GM23338 (cell line): ENCODE results near the gene KRTAP5-3. TPM values are rescaled to one million over a fixed set of nuclear protein-coding genes. Genes with fewer than 3 reads are reported as not detected.
A peak's percentile ranks its signal among the peaks of the same experiment; 100 is the strongest.

Experiments used
- ATAC-seq: fragments of 200-7000 bp; cut with Tn5 transposase; 3 replicates; pipeline ENCODE4 v1.9.1; 2020
- DNase-seq: peaks from one replicate; pipeline ENCODE4 v3.0.0-alpha.2; 2015; ENCODE audit warnings: low spot score
- H2AFZ ChIP-seq: fragments of 200-600 bp; sonication (generic); 2 replicates; pipeline ENCODE4 v1.8.0; 2016; ENCODE audit warnings: antibody characterized with exemption, mild to moderate bottlenecking, moderate library complexity
- H3F3A ChIP-seq: fragments of 200-600 bp; sonication (generic); replicated peaks from 2 replicates; pipeline ENCODE4 v1.8.0; 2017; ENCODE audit warnings: antibody characterized with exemption, mixed run types, low read depth
- H3K27ac ChIP-seq: fragments of 200-600 bp; sonication (generic); 2 replicates; pipeline ENCODE4 v1.6.1; 2016; ENCODE audit warnings: low read depth
- H3K27me3 ChIP-seq: fragments of 200-600 bp; sonication (generic); 2 replicates; pipeline ENCODE4 v1.8.0; 2016; ENCODE audit warnings: mild to moderate bottlenecking, mixed run types, moderate library complexity; ENCODE audit not compliant: insufficient read depth
- H3K36me3 ChIP-seq: fragments of 200-600 bp; sonication (generic); 2 replicates; pipeline ENCODE4 v1.8.0; 2016; ENCODE audit warnings: mild to moderate bottlenecking; ENCODE audit not compliant: insufficient read depth
- H3K4me1 ChIP-seq: fragments of 200-600 bp; sonication (generic); 2 replicates; pipeline ENCODE4 v1.8.0; 2016; ENCODE audit warnings: mild to moderate bottlenecking, moderate library complexity; ENCODE audit not compliant: insufficient read depth
- H3K4me2 ChIP-seq: fragments of 200-600 bp; sonication (generic); 2 replicates; pipeline ENCODE4 v1.7.1; 2017; ENCODE audit warnings: mixed run types
- H3K4me3 ChIP-seq: fragments of 200-600 bp; sonication (generic); 2 replicates; pipeline ENCODE4 v1.6.1; 2016; ENCODE audit warnings: mixed run types
- H3K79me2 ChIP-seq: fragments of 200-600 bp; sonication (generic); replicated peaks from 2 replicates; pipeline ENCODE4 v1.8.0; 2017; ENCODE audit warnings: mild to moderate bottlenecking; ENCODE audit not compliant: insufficient read depth
- H3K9me2 ChIP-seq: fragments of 200-600 bp; sonication (generic); 2 replicates; pipeline ENCODE4 v1.8.0; 2017; ENCODE audit not compliant: insufficient read depth
- H4K20me1 ChIP-seq: fragments of 200-600 bp; sonication (generic); replicated peaks from 2 replicates; pipeline ENCODE4 v1.8.0; 2017; ENCODE audit warnings: mild to moderate bottlenecking; ENCODE audit not compliant: insufficient read depth
- H3K27ac Mint-ChIP-seq: 2 replicates; pipeline ENCODE4 v1.8.0; 2020; ENCODE audit warnings: inconsistent platforms, mild to moderate bottlenecking, moderate library complexity, mixed read lengths
- H3K27me3 Mint-ChIP-seq: 3 replicates; pipeline ENCODE4 v1.8.0; 2022; ENCODE audit warnings: low read depth, mild to moderate bottlenecking, moderate library complexity, mixed read lengths, inconsistent platforms; ENCODE audit not compliant: insufficient read depth, poor library complexity
- H3K36me3 Mint-ChIP-seq: 3 replicates; pipeline ENCODE4 v1.8.0; 2021; ENCODE audit warnings: low read depth, mild to moderate bottlenecking, inconsistent platforms, moderate library complexity, mixed read lengths
- H3K4me1 Mint-ChIP-seq: 3 replicates; pipeline ENCODE4 v1.8.0; 2020; ENCODE audit warnings: mild to moderate bottlenecking, inconsistent platforms, mixed read lengths
- H3K4me3 Mint-ChIP-seq: 3 replicates; pipeline ENCODE4 v1.8.0; 2021; ENCODE audit warnings: moderate library complexity, mild to moderate bottlenecking, inconsistent platforms, mixed read lengths
- H3K9me3 Mint-ChIP-seq: 3 replicates; pipeline ENCODE4 v1.8.0; 2020; ENCODE audit warnings: moderate library complexity, mild to moderate bottlenecking, inconsistent platforms, mixed read lengths
- CREB1 ChIP-seq: fragments of 250-450 bp; sonication (Bioruptor Pico); IDR thresholded peaks from 2 replicates; pipeline ENCODE4 v1.5.0; 2020; ENCODE audit warnings: low read depth, mild to moderate bottlenecking, moderate library complexity
- CTCF ChIP-seq, 2 experiments: fragments of 200-600 bp in 1 of 2; sonication (generic) in 1 of 2; conservative IDR thresholded peaks; 2 replicates each; pipeline versions ENCODE4 v1.5.1 to v1.6.1; 2016 to 2017; ENCODE audit warnings: antibody characterized with exemption in 2 of 2, low read depth in 2 of 2, mild to moderate bottlenecking in 2 of 2, moderate library complexity in 1 of 2
- EZH2 ChIP-seq: fragments of 200-600 bp; sonication (generic); IDR thresholded peaks from one replicate; pipeline ENCODE4 v1.8.0; 2017; ENCODE audit warnings: antibody characterized with exemption, mild to moderate bottlenecking, low read depth; ENCODE audit not compliant: unreplicated experiment
- EZH2phosphoT487 ChIP-seq: fragments of 200-600 bp; sonication (generic); IDR thresholded peaks from one replicate; pipeline ENCODE4 v1.8.1; 2018; ENCODE audit warnings: antibody characterized with exemption; ENCODE audit not compliant: unreplicated experiment
- POLR2AphosphoS5 ChIP-seq: IDR thresholded peaks from 2 replicates; pipeline ENCODE4 v1.6.1; 2016; ENCODE audit warnings: antibody characterized with exemption, low read depth
- STAT1 ChIP-seq: IDR thresholded peaks from one replicate; pipeline ENCODE4 v1.6.1; 2016; ENCODE audit warnings: antibody characterized with exemption; ENCODE audit not compliant: unreplicated experiment
- ZNF114 ChIP-seq: fragments of 250-450 bp; sonication (Bioruptor Pico); IDR thresholded peaks from 2 replicates; pipeline ENCODE4 v1.5.0; 2020; ENCODE audit warnings: mild to moderate bottlenecking, moderate library complexity
- ZNF331 ChIP-seq: fragments of 250-450 bp; sonication (Bioruptor Pico); IDR thresholded peaks from 2 replicates; pipeline ENCODE4 v1.5.0; 2020; ENCODE audit warnings: low read depth, mild to moderate bottlenecking, moderate library complexity
- ZNF462 ChIP-seq: fragments of 250-450 bp; sonication (Bioruptor Pico); IDR thresholded peaks from 2 replicates; pipeline ENCODE4 v1.5.0; 2020; ENCODE audit warnings: mild to moderate bottlenecking, moderate library complexity
- polyA plus RNA-seq: library from polyadenylated mRNA; unstranded; fragments of >200 nt; fragmentation: Nextera tagmentation; extraction: Ambion mirVana; gene quantifications from 2 replicates; pipeline ENCODE4 v1.2.1, GENCODE V29; 2016
- total RNA-seq: library from RNA; depleted of rRNA; stranded (reverse); fragments of >200 nt; shearing (Covaris generic); gene quantifications from 2 replicates; pipeline ENCODE4 v1.2.3, GENCODE V29; 2014

Gene KRTAP5-3
- total and polyA plus RNA-seq, 2 experiments from 2014 or later: not detected

- DNase-seq (peak; percentile 62), ATAC-seq (peak; percentile 52)
- Histone ChIP-seq H3K27ac (no peak overlapping the region), H3K4me3 (peak overlapping the region; percentile 60), H3K36me3 (no peaks in the 10 kb centered on the region), H3K9me2 (no peaks in the 10 kb centered on the region), H4K20me1 (no peaks in the 10 kb centered on the region), H3K27me3 (peaks cover 58% of the 10 kb centered on the region), H3K4me1 (peaks cover 20% of the 10 kb centered on the region; the same call in 1 of the 2 replicates), H2AFZ (no peak overlapping the region; the same call in 1 of the 2 replicates), H3K79me2 (no peaks in the 10 kb centered on the region), H3F3A (peaks cover 8% of the 10 kb centered on the region; the same call in 1 of the 2 replicates), H3K4me2 (peak overlapping the region; percentile 90)
- no peaks in the 10 kb centered on the region for H3K36me3 Mint-ChIP-seq
- peaks cover 50% of the 10 kb centered on the region for H3K27me3 Mint-ChIP-seq
- H3K4me1 Mint-ChIP-seq: peaks cover 3% of the 10 kb centered on the region; the same call in 1 of the 3 replicates
- TF ChIP-seq CTCF (conservative IDR thresholded peaks at IDR 0.05; ENCODE audit: low read depth in 2 of 2) (peak; percentile 54 to 79), ZNF331 (CRISPR knock-in tag) (no peak)
- H3K9me3 Mint-ChIP-seq: peaks cover 14% of the 10 kb centered on the region
- H3K27ac Mint-ChIP-seq: no peak overlapping the region
- peak overlapping the region; percentile 50; the same call in 2 of the 3 replicates for H3K4me3 Mint-ChIP-seq
Observed at GRCh38 chr11:1574238-1574932, 33.9 kb downstream of the KRTAP5-3 start.

- H3K27ac ChIP-seq: no peak overlapping the region
- H4K20me1 ChIP-seq: no peaks in the 10 kb centered on the region
- H3K27me3 Mint-ChIP-seq: peaks cover 55% of the 10 kb centered on the region
- peaks cover 7% of the 10 kb centered on the region for H3K4me1 Mint-ChIP-seq
- DNase-seq (no peak), ATAC-seq (peak; percentile 47)
- H3K9me2 ChIP-seq: no peaks in the 10 kb centered on the region
- peak overlapping the region; percentile 90 for H3K4me2 ChIP-seq
- no peak overlapping the region for H3K27ac Mint-ChIP-seq
- H3K27me3 ChIP-seq: peaks cover 60% of the 10 kb centered on the region
- H3K4me3 ChIP-seq: peak overlapping the region; percentile 60
- no peaks in the 10 kb centered on the region for H3K36me3 ChIP-seq
- H3K36me3 Mint-ChIP-seq: no peaks in the 10 kb centered on the region
- H3K9me3 Mint-ChIP-seq: peaks cover 9% of the 10 kb centered on the region; the same call in 2 of the 3 replicates
- peaks cover 8% of the 10 kb centered on the region; the same call in 1 of the 2 replicates for H3F3A ChIP-seq
- H2AFZ ChIP-seq: no peak overlapping the region
- H3K4me1 ChIP-seq: peaks cover 23% of the 10 kb centered on the region
- H3K79me2 ChIP-seq: no peaks in the 10 kb centered on the region
- peak overlapping the region; percentile 37 for H3K4me3 Mint-ChIP-seq
- TF ChIP-seq CREB1 (CRISPR knock-in tag): no peak
- TF ChIP-seq CTCF (conservative IDR thresholded peaks at IDR 0.05; ENCODE audit: low read depth in 2 of 2): no peak
- TF ChIP-seq EZH2phosphoT487: no peak
- TF ChIP-seq POLR2AphosphoS5: no peak
- no peak for TF ChIP-seq EZH2
- no peak for TF ChIP-seq ZNF114 (CRISPR knock-in tag)
- no peak for TF ChIP-seq ZNF462 (CRISPR knock-in tag)
- TF ChIP-seq ZNF331 (CRISPR knock-in tag): no peak
- no peak for TF ChIP-seq STAT1
Observed at GRCh38 chr11:1573903-1574237, 34.4 kb downstream of the KRTAP5-3 start.
